GM23248 (cell line): ENCODE measurements around the gene PRSS22.

ENCODE experiments used
- EZH2 ChIP-seq: fragments of 200-600 bp; sonication (generic); IDR thresholded peaks from 2 replicates; pipeline ENCODE4 v1.6.1; 2018; ENCODE audit warnings: antibody characterized with exemption, mild to moderate bottlenecking; ENCODE audit not compliant: insufficient read depth, poor library complexity, severe bottlenecking
- EZH2phosphoT487 ChIP-seq: fragments of 200-600 bp; sonication (generic); IDR thresholded peaks from 2 replicates; pipeline ENCODE4 v1.6.1; 2018; ENCODE audit warnings: antibody characterized with exemption, moderate library complexity, mild to moderate bottlenecking, low read depth; ENCODE audit not compliant: insufficient read depth

GRCh38 chr16:2836646-2837508 lies 21.1 kb downstream of the PRSS22 start:
- TF ChIP-seq EZH2phosphoT487 (no peak), EZH2 (no peak)
